Nephron (organoid): ENCODE measurements around the gene MDM2.
"Not testable (repeated sequence)": the region's sequence is repeated elsewhere in the genome, so short reads cannot be mapped to it uniquely, and the experiment has no call there.

Experiments used
- H3K27ac Mint-ChIP-seq, 3 experiments: 2 replicates each; pipeline ENCODE4 v1.8.0; 2020; ENCODE audit warnings: mixed read lengths in 3 of 3, mild to moderate bottlenecking in 2 of 3, moderate library complexity in 1 of 3
- H3K27me3 Mint-ChIP-seq: 2 replicates; pipeline ENCODE4 v1.8.0; 2021; ENCODE audit warnings: low read depth, mild to moderate bottlenecking, moderate library complexity, mixed read lengths
- H3K36me3 Mint-ChIP-seq: 2 replicates; pipeline ENCODE4 v1.8.0; 2020; ENCODE audit warnings: low read depth, mixed read lengths
- H3K4me1 Mint-ChIP-seq: 2 replicates; pipeline ENCODE4 v1.8.0; 2020; ENCODE audit warnings: mixed read lengths
- H3K4me3 Mint-ChIP-seq, 3 experiments: 2 replicates each; pipeline ENCODE4 v1.8.0; 2020; ENCODE audit warnings: mild to moderate bottlenecking in 3 of 3, mixed read lengths in 3 of 3, moderate library complexity in 2 of 3
- H3K9me3 Mint-ChIP-seq: 2 replicates; pipeline ENCODE4 v1.8.0; 2020; ENCODE audit warnings: mixed read lengths
- TF ChIP-seq, protein P1 (sequence below), 3 experiments: fragments of 200-600 bp; sonication (generic); IDR thresholded peaks; one replicate each; pipeline ENCODE4 v1.5.0; 2021; ENCODE audit warnings: antibody characterized with exemption in 3 of 3; ENCODE audit not compliant: unreplicated experiment in 3 of 3

MDM2 gene

DNA sequence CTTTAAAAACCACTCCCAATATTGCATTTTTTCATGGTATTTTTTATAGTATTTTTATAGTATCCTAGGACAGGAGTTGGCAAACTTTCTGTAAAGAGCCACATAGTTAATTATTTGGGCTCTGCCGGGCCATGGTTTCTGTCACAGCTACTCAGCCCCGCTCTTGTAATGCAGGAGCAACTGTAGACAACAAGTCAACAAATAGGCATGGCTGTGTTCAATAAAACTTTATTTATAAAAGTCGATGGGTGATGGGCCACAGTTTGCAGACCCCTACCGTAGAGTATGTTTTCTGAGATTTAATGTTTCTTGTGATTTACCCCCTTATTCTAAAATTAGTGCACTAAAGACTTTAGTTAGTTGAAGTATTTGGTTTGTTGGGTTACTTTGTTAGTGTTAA, 25.5 kb downstream of the MDM2 start:
- no peaks in the 10 kb centered on the region for H3K4me1 Mint-ChIP-seq
- no peak overlapping the region for H3K27ac Mint-ChIP-seq
- TF ChIP-seq, protein P1, sequence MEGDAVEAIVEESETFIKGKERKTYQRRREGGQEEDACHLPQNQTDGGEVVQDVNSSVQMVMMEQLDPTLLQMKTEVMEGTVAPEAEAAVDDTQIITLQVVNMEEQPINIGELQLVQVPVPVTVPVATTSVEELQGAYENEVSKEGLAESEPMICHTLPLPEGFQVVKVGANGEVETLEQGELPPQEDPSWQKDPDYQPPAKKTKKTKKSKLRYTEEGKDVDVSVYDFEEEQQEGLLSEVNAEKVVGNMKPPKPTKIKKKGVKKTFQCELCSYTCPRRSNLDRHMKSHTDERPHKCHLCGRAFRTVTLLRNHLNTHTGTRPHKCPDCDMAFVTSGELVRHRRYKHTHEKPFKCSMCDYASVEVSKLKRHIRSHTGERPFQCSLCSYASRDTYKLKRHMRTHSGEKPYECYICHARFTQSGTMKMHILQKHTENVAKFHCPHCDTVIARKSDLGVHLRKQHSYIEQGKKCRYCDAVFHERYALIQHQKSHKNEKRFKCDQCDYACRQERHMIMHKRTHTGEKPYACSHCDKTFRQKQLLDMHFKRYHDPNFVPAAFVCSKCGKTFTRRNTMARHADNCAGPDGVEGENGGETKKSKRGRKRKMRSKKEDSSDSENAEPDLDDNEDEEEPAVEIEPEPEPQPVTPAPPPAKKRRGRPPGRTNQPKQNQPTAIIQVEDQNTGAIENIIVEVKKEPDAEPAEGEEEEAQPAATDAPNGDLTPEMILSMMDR (IDR thresholded peaks at IDR 0.05; ENCODE audit: unreplicated experiment in 3 of 3), result no peak
- peaks cover 62% of the 10 kb centered on the region for H3K36me3 Mint-ChIP-seq
- no peaks in the 10 kb centered on the region for H3K27me3 Mint-ChIP-seq
- H3K4me3 Mint-ChIP-seq, result no peak overlapping the region
- H3K9me3 Mint-ChIP-seq, result no peaks in the 10 kb centered on the region

DNA sequence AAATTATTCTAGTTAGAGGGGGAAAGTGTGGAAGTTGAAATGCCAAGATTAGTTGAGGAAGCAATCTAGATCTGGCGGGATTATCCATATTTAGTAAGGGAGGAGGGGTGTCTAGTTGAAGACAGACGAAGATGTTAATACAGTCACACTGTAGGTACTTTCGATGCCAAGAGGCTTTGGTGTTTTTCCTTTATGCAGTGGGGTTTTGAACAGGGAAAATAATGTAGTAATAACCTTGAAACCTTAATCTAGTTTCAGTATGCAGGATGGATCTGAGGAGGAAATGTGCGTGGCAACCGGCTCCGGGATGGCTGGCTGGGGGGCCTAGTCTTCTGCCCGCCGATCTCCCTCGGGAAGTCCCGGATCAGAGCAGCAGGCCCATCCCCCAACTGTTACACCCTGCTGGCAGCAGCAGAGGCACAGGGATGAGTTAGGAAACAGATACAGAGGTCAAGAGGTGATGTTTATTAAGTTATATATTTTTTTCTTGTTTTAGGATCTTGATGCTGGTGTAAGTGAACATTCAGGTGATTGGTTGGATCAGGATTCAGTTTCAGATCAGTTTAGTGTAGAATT, 27.4 kb downstream of the MDM2 start:
- H3K4me1 Mint-ChIP-seq, result no peaks in the 10 kb centered on the region
- TF ChIP-seq, protein P1 (IDR thresholded peaks at IDR 0.05; ENCODE audit: unreplicated experiment in 3 of 3), result no peak

DNA sequence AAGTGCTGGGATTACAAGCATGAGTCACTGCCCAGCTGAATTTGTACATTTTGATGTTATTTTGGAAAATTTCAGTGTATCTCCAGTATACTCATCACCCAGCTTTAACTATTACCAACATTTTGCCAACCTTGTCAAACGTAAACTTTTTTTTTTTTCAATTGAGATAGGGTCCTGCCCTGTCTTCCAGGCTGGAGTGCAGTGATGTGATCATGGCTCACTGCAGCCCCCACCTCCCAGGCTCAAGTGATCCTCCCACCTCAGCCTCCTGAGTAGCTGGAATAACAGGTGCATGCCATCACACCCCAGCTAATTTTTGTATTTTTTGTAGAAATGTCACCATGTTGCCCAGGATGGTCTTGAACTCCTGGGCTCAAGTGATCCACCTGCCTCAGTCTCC, 29.2 kb downstream of the MDM2 start:
- TF ChIP-seq, protein P1 (IDR thresholded peaks at IDR 0.05; ENCODE audit: unreplicated experiment in 3 of 3), result no peak
- H3K4me1 Mint-ChIP-seq, result no peaks in the 10 kb centered on the region
- peaks cover 61% of the 10 kb centered on the region for H3K36me3 Mint-ChIP-seq
- H3K9me3 Mint-ChIP-seq, result no peaks in the 10 kb centered on the region
- H3K4me3 Mint-ChIP-seq, result no peak overlapping the region
- no peak overlapping the region for H3K27ac Mint-ChIP-seq
- no peaks in the 10 kb centered on the region for H3K27me3 Mint-ChIP-seq

More for the DNA sequence above, 27.4 kb downstream of the MDM2 start:
- H3K36me3 Mint-ChIP-seq, result peaks cover 63% of the 10 kb centered on the region
- no peaks in the 10 kb centered on the region for H3K27me3 Mint-ChIP-seq
- no peak overlapping the region for H3K27ac Mint-ChIP-seq
- H3K4me3 Mint-ChIP-seq, result no peak overlapping the region
- H3K9me3 Mint-ChIP-seq, result no peaks in the 10 kb centered on the region

- H3K4me3 Mint-ChIP-seq, result no peak overlapping the region
- H3K27ac Mint-ChIP-seq, result no peak overlapping the region
- H3K9me3 Mint-ChIP-seq, result no peaks in the 10 kb centered on the region
- TF ChIP-seq, protein P1 (IDR thresholded peaks at IDR 0.05; ENCODE audit: unreplicated experiment in 3 of 3), result no peak
- peaks cover 66% of the 10 kb centered on the region for H3K36me3 Mint-ChIP-seq
- H3K27me3 Mint-ChIP-seq, result no peaks in the 10 kb centered on the region
- no peaks in the 10 kb centered on the region for H3K4me1 Mint-ChIP-seq
Observed at GRCh38 chr12:68838046-68838886, 30.3 kb downstream of the MDM2 start.

GRCh38 chr12:68839183-68840147, 31.5 kb downstream of the MDM2 start:
- Mint-ChIP-seq H3K4me1 (no peaks in the 10 kb centered on the region), H3K27me3 (no peaks in the 10 kb centered on the region), H3K9me3 (no peaks in the 10 kb centered on the region), H3K36me3 (peaks cover 69% of the 10 kb centered on the region), H3K4me3 (no peak overlapping the region), H3K27ac (no peak overlapping the region)
- TF ChIP-seq, protein P1 (IDR thresholded peaks at IDR 0.05; ENCODE audit: unreplicated experiment in 3 of 3), result no peak

DNA sequence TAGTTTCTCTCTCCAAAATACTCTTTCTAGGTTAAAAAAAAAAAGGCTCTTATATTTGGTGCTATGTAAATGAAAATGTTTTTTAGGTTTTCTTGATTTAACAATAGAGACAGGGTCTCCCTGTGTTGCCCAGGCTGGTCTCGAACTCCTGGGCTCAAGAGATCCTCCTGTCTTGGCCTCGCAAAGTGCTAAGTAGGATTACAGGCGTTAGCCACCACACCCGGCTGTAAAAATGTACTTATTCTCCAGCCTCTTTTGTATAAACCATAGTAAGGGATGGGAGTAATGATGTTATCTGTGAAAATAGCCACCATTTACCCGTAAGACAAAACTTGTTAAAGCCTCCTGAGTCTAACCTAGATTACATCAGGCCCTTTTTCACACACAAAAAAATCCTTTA, 33.2 kb downstream of the MDM2 start:
- not testable (repeated sequence) for H3K27me3 Mint-ChIP-seq

More for the DNA sequence above, 33.2 kb downstream of the MDM2 start:
- not testable (repeated sequence) for H3K9me3 Mint-ChIP-seq, H3K27ac Mint-ChIP-seq, H3K4me3 Mint-ChIP-seq, H3K4me1 Mint-ChIP-seq
- H3K36me3 Mint-ChIP-seq, result peaks cover 61% of the 10 kb centered on the region
